Subcutaneous adipose tissue (tissue), 4 donors: ENCODE results near the gene TEX10. TPM values are rescaled to one million over a fixed set of nuclear protein-coding genes. Genes with fewer than 3 reads are reported as not detected.

Experiments used
- total RNA-seq, 4 donors: library from RNA; depleted of rRNA; stranded (reverse); fragments of >200 nt; gene quantifications; one replicate each; pipeline ENCODE4 v1.1.0, GENCODE V29; 2016
- TF ChIP-seq, protein P1 (sequence below): fragments of 450-650 bp; IDR thresholded peaks from one replicate; pipeline ENCODE4 v1.5.1; 2016; ENCODE audit warnings: low read depth, mild to moderate bottlenecking, control low read depth, antibody characterized with exemption, moderate library complexity

Gene TEX10
- total RNA-seq, 4 donors from 2014 or later: 8.7 to 27.6 (median 14.6) TPM

DNA sequence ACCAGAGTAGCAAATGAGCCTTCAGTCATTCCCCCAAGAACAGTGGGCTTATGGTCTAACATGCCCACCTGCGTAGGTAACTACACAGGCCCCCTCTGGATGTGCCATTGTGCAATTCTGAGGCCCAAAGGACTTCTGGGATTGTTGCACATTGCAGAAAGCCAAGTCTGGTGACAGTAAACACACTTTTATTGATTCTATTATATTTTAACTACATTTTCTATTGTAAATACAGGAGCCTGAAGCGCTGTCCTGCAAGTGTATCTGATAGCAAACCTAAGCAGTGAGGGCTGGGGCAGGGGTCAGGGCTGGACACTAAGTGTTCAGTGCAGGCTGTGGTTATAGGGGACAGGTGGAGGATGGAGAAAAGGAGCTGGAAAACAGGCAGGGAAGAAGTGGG, 57.5 kb downstream of the TEX10 start:
- TF ChIP-seq, protein P1, sequence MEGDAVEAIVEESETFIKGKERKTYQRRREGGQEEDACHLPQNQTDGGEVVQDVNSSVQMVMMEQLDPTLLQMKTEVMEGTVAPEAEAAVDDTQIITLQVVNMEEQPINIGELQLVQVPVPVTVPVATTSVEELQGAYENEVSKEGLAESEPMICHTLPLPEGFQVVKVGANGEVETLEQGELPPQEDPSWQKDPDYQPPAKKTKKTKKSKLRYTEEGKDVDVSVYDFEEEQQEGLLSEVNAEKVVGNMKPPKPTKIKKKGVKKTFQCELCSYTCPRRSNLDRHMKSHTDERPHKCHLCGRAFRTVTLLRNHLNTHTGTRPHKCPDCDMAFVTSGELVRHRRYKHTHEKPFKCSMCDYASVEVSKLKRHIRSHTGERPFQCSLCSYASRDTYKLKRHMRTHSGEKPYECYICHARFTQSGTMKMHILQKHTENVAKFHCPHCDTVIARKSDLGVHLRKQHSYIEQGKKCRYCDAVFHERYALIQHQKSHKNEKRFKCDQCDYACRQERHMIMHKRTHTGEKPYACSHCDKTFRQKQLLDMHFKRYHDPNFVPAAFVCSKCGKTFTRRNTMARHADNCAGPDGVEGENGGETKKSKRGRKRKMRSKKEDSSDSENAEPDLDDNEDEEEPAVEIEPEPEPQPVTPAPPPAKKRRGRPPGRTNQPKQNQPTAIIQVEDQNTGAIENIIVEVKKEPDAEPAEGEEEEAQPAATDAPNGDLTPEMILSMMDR: no peak

DNA sequence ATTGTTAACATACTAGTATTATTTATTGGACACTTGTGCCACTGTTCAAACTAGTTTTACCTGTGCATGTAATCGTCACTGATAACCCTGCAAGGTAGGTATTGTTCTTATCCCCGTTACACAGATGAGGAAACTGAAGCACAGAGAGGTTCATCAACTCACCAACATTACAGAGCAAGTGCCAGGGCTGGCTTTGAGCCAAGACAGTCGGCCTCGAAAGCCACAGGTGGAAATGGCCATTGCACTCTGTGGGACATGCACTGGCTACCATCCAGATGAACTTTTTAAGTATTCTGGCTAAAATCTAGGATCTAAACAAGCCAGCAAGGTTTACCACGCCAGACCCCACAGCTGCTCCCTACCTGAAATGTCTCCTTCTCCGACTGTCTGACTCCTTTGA, 57.9 kb downstream of the TEX10 start:
- TF ChIP-seq, protein P1: no peak

DNA sequence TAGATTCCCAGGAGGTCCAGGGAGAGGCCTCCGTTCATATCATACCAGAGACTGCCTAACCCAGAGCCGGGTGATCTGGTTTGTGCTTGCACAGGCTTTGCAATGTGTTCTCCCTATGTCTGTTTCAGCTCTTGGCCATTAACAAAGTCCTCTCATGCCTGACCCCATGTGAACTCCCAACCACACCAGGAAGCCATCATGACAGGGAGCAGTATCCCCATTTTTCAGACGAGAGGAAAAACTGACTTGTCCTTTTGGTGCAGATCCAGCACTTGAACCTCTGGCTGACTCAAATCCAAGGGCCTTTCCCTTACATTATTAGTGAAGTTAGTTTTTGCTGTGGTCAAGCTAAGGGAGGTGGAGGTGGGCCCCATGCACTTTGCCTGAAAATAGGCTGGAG, 58.4 kb downstream of the TEX10 start:
- TF ChIP-seq, protein P1: no peak

DNA sequence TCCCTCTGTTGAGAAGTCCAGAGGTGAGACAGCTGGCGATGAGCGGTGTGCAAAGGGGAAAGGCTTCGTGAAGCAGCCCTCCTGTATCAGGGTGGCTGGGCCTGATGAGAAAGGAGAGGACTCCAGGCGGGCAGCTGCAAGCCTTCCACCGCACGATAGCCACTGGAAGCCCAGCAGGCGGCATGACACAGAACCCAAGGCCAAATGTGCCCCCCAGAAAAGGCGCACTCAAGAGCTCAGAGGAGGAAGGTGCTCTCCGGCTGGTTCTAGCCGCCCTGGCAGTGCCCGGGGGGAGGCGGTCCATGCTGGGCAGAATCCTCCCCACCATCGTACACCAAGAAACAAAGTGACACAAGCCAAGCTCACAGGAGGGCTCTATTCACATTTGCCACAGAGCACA, 60.3 kb downstream of the TEX10 start:
- TF ChIP-seq, protein P1: no peak

DNA sequence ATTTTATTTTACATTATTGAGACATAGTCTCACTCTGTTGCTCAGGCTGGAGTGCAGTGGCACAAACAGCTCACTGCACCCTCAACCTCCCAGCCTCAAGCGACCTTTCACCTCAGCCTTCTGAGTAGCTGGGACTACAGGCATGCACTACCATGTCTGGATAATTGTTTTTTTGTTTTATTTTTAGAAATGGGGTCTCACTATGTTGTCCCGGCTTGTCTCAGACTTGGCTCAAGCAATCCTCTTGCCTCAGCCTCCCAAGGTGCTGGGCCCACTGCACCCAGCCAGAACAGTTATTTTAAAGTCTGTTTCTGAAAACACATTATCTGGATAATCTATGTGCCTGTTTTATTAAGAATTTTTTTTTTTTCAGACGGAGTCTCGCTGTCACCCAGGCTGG, 62.0 kb downstream of the TEX10 start:
- TF ChIP-seq, protein P1: no peak

DNA sequence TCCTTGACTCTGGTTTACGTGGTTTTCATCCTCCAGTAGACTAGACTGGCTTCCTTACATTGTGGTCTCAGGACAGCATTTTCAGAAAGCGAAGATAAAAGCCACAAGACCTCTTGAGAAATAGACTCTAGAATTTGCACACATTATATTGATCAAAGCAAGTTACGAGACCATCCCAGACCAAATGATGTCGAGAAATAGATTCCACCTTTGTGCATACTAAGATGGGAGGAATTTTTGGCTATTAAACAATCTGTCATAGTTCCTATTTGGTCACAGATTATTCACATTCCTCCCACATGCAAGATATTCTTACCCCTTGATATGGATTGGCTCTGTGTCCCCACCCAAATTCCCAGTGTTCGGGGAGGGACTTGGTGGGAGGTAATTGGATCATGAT, 65.6 kb downstream of the TEX10 start:
- TF ChIP-seq, protein P1: no peak

DNA sequence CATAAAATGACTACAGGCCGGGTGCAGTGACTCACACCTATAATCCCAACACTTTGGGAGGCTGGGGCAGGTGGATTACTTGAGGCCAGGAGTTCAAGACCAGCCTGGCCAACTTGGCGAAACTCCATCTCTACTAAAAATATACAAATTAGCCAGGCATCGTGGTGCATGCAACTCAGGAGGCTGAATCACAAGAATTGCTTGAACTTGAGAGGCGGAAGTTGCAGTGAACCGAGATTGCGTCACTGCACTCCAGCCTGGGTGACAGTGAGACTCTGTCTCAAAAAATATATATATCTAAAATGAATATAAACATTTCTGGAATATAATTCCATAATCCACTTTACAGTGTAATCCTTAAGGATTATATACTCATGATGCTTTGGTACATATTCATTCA, 66.5 kb downstream of the TEX10 start:
- TF ChIP-seq, protein P1: no peak
